Measurements from ENCODE around the gene CLEC17A. TPM values are rescaled to one million over a fixed set of nuclear protein-coding genes. Genes with fewer than 3 reads are reported as not detected.
"Not testable (repeated sequence)": the region's sequence is repeated elsewhere in the genome, so short reads cannot be mapped to it uniquely, and the experiment has no call there.

The CLEC17A gene
- total RNA-seq, 1 donor from 2014 or later = not detected

- peak in 1 of 2 donors; percentile 52 for TF ChIP-seq POLR2AphosphoS5 (IDR thresholded peaks at IDR 0.05; ENCODE audit: insufficient read depth in 1 of 2, low read depth in 1 of 2)
- Histone ChIP-seq H3K27ac (peak overlapping the region; percentile 68), H3K4me1 (peaks cover 54% of the 10 kb centered on the region)
- H3K27me3 ChIP-seq; H3K4me3 ChIP-seq; DNase-seq (ENCODE audit: extremely low spot score in 2 of 2); H3K9me3 ChIP-seq; H3K36me3 ChIP-seq; intact Hi-C loops (cut with DNase I): not testable (repeated sequence)
Observed at GRCh38 chr19:14551134-14552005, 31.5 kb upstream of the CLEC17A start.

GRCh38 chr19:14552006-14552360, 30.9 kb upstream of the CLEC17A start:
- DNase-seq (ENCODE audit: extremely low spot score in 2 of 2); H3K27me3 ChIP-seq; intact Hi-C loops (cut with DNase I); H3K4me3 ChIP-seq; H3K36me3 ChIP-seq; H3K9me3 ChIP-seq: not testable (repeated sequence)
- H3K27ac ChIP-seq = peak overlapping the region; percentile 68
- peaks cover 60% of the 10 kb centered on the region for H3K4me1 ChIP-seq

GRCh38 chr19:14553042-14553938, 29.6 kb upstream of the CLEC17A start:
- no peak overlapping the region for H3K4me3 ChIP-seq
- H3K4me1 ChIP-seq = peaks cover 66% of the 10 kb centered on the region
- no peaks in the 10 kb centered on the region for H3K36me3 ChIP-seq
- H3K9me3 ChIP-seq = no peaks in the 10 kb centered on the region
- DNase-seq (ENCODE audit: extremely low spot score in 2 of 2) = no peak
- intact Hi-C loops (cut with DNase I) = no loop called here
- H3K27ac ChIP-seq = peak overlapping the region; percentile 34
- no peaks in the 10 kb centered on the region for H3K27me3 ChIP-seq
- TF ChIP-seq POLR2AphosphoS5 (IDR thresholded peaks at IDR 0.05; ENCODE audit: insufficient read depth in 1 of 2, low read depth in 1 of 2) (no peak), CTCF (IDR thresholded peaks at IDR 0.05) (no peak), POLR2A (IDR thresholded peaks at IDR 0.05) (no peak)

- Histone ChIP-seq H3K4me1 (peaks cover 71% of the 10 kb centered on the region), H3K27me3 (no peaks in the 10 kb centered on the region), H3K36me3 (no peaks in the 10 kb centered on the region), H3K27ac (peak overlapping the region; percentile 34), H3K9me3 (no peaks in the 10 kb centered on the region), H3K4me3 (no peak overlapping the region)
- no peak for TF ChIP-seq POLR2AphosphoS5 (IDR thresholded peaks at IDR 0.05; ENCODE audit: insufficient read depth in 1 of 2, low read depth in 1 of 2)
- TF ChIP-seq CTCF (IDR thresholded peaks at IDR 0.05) = no peak
- TF ChIP-seq POLR2A (IDR thresholded peaks at IDR 0.05) = no peak
- no peak for DNase-seq (ENCODE audit: extremely low spot score in 2 of 2)
- intact Hi-C loops (cut with DNase I) = no loop called here
Observed at GRCh38 chr19:14553939-14554243, 29.0 kb upstream of the CLEC17A start.

GRCh38 chr19:14554382-14554812, 28.5 kb upstream of the CLEC17A start:
- Histone ChIP-seq H3K27me3 (no peaks in the 10 kb centered on the region), H3K27ac (peak overlapping the region; percentile 34), H3K4me1 (peaks cover 70% of the 10 kb centered on the region), H3K36me3 (no peaks in the 10 kb centered on the region), H3K4me3 (no peak overlapping the region), H3K9me3 (no peaks in the 10 kb centered on the region)
- no peak for DNase-seq (ENCODE audit: extremely low spot score in 2 of 2)
- TF ChIP-seq POLR2A (IDR thresholded peaks at IDR 0.05) (no peak), CTCF (IDR thresholded peaks at IDR 0.05) (no peak), POLR2AphosphoS5 (IDR thresholded peaks at IDR 0.05; ENCODE audit: insufficient read depth in 1 of 2, low read depth in 1 of 2) (no peak)
- intact Hi-C loops (cut with DNase I) = no loop called here
